ENCODE measurements around the gene ZSWIM7.

- no peak for TF ChIP-seq RFX5 (IDR thresholded peaks at IDR 0.05; ENCODE audit: low read depth, low read length)
- TF ChIP-seq, protein P1, sequence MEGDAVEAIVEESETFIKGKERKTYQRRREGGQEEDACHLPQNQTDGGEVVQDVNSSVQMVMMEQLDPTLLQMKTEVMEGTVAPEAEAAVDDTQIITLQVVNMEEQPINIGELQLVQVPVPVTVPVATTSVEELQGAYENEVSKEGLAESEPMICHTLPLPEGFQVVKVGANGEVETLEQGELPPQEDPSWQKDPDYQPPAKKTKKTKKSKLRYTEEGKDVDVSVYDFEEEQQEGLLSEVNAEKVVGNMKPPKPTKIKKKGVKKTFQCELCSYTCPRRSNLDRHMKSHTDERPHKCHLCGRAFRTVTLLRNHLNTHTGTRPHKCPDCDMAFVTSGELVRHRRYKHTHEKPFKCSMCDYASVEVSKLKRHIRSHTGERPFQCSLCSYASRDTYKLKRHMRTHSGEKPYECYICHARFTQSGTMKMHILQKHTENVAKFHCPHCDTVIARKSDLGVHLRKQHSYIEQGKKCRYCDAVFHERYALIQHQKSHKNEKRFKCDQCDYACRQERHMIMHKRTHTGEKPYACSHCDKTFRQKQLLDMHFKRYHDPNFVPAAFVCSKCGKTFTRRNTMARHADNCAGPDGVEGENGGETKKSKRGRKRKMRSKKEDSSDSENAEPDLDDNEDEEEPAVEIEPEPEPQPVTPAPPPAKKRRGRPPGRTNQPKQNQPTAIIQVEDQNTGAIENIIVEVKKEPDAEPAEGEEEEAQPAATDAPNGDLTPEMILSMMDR (conservative IDR thresholded peaks at IDR 0.05; ENCODE audit: low read depth, low read length): no peak
- no peak for TF ChIP-seq USF2 (IDR thresholded peaks at IDR 0.05; ENCODE audit: low read depth, low read length)
- no peak for TF ChIP-seq POLR2A (IDR thresholded peaks at IDR 0.05; ENCODE audit: low read depth, low read length)
- TF ChIP-seq RAD21 (IDR thresholded peaks at IDR 0.05; ENCODE audit: low read length): no peak
- TF ChIP-seq MAFK (IDR thresholded peaks at IDR 0.05; ENCODE audit: low read depth, low read length): no peak
- TF ChIP-seq CEBPB (IDR thresholded peaks at IDR 0.05; ENCODE audit: low read depth, low read length): no peak
- no peak for TF ChIP-seq CHD1 (IDR thresholded peaks at IDR 0.05; ENCODE audit: low read depth, low read length)
- TF ChIP-seq NFE2L2 (IDR thresholded peaks at IDR 0.05; ENCODE audit: low read depth, low read length): no peak
- TF ChIP-seq SMC3 (IDR thresholded peaks at IDR 0.05; ENCODE audit: low read depth, low read length): no peak
- no peak for TF ChIP-seq MXI1 (IDR thresholded peaks at IDR 0.05; ENCODE audit: borderline replicate concordance, low read depth, low read length)
- TF ChIP-seq FOS (IDR thresholded peaks at IDR 0.05; ENCODE audit: low read depth, low read length): no peak
- no peak for TF ChIP-seq MAZ (IDR thresholded peaks at IDR 0.05; ENCODE audit: borderline replicate concordance, low read depth, low read length)
Measured at GRCh38 chr17:16005636-16006035, 6.1 kb upstream of the ZSWIM7 start.

Data from IMR-90 (cell line).